OCI-LY3 (cell line): ENCODE results near the gene HNRNPLL.

ENCODE experiments used
- H2AFZ ChIP-seq: fragments of 200-600, 300-600 bp; shearing (Covaris generic); 2 replicates; pipeline ENCODE4 v1.6.0; 2014; ENCODE audit warnings: antibody characterized with exemption, low read depth, low read length
- H3K27ac ChIP-seq: fragments of 200-600, 300-600 bp; sonication (generic); 2 replicates; pipeline ENCODE4 v1.5.1; 2014; ENCODE audit warnings: mild to moderate bottlenecking, low read length, moderate library complexity, mixed read lengths
- H3K27me3 ChIP-seq: fragments of 200-600, 300-600 bp; sonication (generic); 2 replicates; pipeline ENCODE4 v1.6.1; 2014; ENCODE audit warnings: low read depth, low read length, mixed read lengths
- H3K36me3 ChIP-seq: fragments of 200-600, 300-600 bp; sonication (generic); replicated peaks from 2 replicates; pipeline ENCODE3; 2014; ENCODE audit warnings: low read depth, low read length, mixed read lengths
- H3K4me1 ChIP-seq: fragments of 300-600, 200-600 bp; sonication (generic); 2 replicates; pipeline ENCODE4 v1.6.1; 2014; ENCODE audit warnings: low read length, mixed read lengths
- H3K4me2 ChIP-seq: fragments of 200-600, 300-600 bp; sonication (generic); 2 replicates; pipeline ENCODE4 v1.6.1; 2014; ENCODE audit warnings: low read length, mixed read lengths
- H3K4me3 ChIP-seq: fragments of 300-600, 200-600 bp; sonication (generic); 2 replicates; pipeline ENCODE4 v1.5.1; 2014; ENCODE audit warnings: antibody characterized with exemption, mild to moderate bottlenecking, low read length, moderate library complexity
- H3K79me2 ChIP-seq: fragments of 300-600, 200-600 bp; shearing (Covaris generic); 2 replicates; pipeline ENCODE4 v1.6.1; 2014; ENCODE audit warnings: mild to moderate bottlenecking, low read length, mixed read lengths
- H3K9ac ChIP-seq: fragments of 300-600, 200-600 bp; shearing (Covaris generic); 2 replicates; pipeline ENCODE4 v1.6.0; 2014; ENCODE audit warnings: mild to moderate bottlenecking, low read length, moderate library complexity
- H3K9me3 ChIP-seq: fragments of 200-600, 300-600 bp; shearing (Covaris generic); 2 replicates; pipeline ENCODE4 v1.6.1; 2014; ENCODE audit warnings: low read length, mixed read lengths; ENCODE audit not compliant: insufficient read depth
- H4K20me1 ChIP-seq: fragments of 200-600, 300-600 bp; sonication (generic); 2 replicates; pipeline ENCODE4 v1.6.1; 2016; ENCODE audit warnings: low read length, mixed read lengths; ENCODE audit not compliant: insufficient read depth
- EZH2phosphoT487 ChIP-seq: fragments of 200-600 bp; shearing (Covaris generic); IDR thresholded peaks from 2 replicates; pipeline ENCODE4 v1.6.1; 2018; ENCODE audit warnings: antibody characterized with exemption, mixed run types, low read depth
- TF ChIP-seq, protein P1 (sequence below): fragments of 200-600, 300-600 bp; sonication (generic); IDR thresholded peaks from 2 replicates; pipeline ENCODE4 v1.5.1; 2014; ENCODE audit warnings: antibody characterized with exemption, low read length, low read depth

HNRNPLL gene

DNA sequence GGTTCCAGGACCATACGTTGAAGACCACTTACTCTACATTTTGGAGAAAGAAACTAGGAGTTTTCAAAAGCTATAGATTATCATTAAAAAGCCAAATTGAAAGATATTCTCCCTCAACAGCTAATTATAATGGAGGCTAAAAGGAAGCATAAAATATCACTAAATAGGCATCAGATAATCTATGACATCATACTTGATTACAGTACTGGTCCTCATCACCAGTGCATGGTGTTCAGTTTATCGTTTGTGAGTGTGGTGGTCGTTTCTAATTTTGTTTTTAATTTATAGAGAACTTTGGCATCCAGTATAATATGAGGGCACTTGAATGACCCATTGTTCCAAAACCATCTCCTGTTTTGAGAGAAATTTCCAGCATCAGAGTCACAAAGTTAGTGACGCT, 80.9 kb downstream of the HNRNPLL start:
- Histone ChIP-seq H3K4me1 (peaks cover 11% of the 10 kb centered on the region), H3K4me2 (no peak overlapping the region), H3K36me3 (no peaks in the 10 kb centered on the region), H3K4me3 (no peak overlapping the region), H3K27me3 (no peaks in the 10 kb centered on the region), H3K27ac (no peak overlapping the region), H2AFZ (no peak overlapping the region), H3K79me2 (no peaks in the 10 kb centered on the region), H3K9ac (no peak overlapping the region), H3K9me3 (no peaks in the 10 kb centered on the region), H4K20me1 (no peaks in the 10 kb centered on the region)
- TF ChIP-seq EZH2phosphoT487, result no peak

DNA sequence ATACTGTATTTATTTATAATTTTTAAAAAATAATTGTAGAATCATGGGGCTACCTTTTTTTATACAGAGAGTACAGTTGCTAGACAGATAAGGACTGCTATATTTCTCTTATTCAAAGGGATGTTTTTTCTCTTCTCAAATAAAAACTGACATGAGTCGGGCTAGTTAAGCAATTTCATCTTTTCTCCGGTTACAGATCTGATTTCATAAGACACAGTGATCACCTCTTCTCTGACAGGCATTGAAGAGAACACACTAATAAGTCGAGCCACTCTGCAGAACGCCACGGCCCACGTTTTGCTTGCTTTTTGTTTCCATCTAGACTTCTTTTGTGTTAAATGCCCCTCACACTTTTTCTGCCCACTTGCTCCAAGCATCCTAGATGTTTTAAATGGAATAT, 85.4 kb downstream of the HNRNPLL start:
- H3K36me3 ChIP-seq, result no peaks in the 10 kb centered on the region
- H4K20me1 ChIP-seq, result no peaks in the 10 kb centered on the region
- H3K27ac ChIP-seq, result no peak overlapping the region
- H3K9ac ChIP-seq, result no peak overlapping the region
- no peak overlapping the region for H3K4me2 ChIP-seq
- no peaks in the 10 kb centered on the region for H3K79me2 ChIP-seq
- no peak overlapping the region for H3K4me3 ChIP-seq
- H3K9me3 ChIP-seq, result no peaks in the 10 kb centered on the region
- TF ChIP-seq, protein P1, sequence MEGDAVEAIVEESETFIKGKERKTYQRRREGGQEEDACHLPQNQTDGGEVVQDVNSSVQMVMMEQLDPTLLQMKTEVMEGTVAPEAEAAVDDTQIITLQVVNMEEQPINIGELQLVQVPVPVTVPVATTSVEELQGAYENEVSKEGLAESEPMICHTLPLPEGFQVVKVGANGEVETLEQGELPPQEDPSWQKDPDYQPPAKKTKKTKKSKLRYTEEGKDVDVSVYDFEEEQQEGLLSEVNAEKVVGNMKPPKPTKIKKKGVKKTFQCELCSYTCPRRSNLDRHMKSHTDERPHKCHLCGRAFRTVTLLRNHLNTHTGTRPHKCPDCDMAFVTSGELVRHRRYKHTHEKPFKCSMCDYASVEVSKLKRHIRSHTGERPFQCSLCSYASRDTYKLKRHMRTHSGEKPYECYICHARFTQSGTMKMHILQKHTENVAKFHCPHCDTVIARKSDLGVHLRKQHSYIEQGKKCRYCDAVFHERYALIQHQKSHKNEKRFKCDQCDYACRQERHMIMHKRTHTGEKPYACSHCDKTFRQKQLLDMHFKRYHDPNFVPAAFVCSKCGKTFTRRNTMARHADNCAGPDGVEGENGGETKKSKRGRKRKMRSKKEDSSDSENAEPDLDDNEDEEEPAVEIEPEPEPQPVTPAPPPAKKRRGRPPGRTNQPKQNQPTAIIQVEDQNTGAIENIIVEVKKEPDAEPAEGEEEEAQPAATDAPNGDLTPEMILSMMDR, result no peak
- no peak for TF ChIP-seq EZH2phosphoT487
- H3K27me3 ChIP-seq, result no peaks in the 10 kb centered on the region
- no peaks in the 10 kb centered on the region for H3K4me1 ChIP-seq
- H2AFZ ChIP-seq, result no peak overlapping the region

DNA sequence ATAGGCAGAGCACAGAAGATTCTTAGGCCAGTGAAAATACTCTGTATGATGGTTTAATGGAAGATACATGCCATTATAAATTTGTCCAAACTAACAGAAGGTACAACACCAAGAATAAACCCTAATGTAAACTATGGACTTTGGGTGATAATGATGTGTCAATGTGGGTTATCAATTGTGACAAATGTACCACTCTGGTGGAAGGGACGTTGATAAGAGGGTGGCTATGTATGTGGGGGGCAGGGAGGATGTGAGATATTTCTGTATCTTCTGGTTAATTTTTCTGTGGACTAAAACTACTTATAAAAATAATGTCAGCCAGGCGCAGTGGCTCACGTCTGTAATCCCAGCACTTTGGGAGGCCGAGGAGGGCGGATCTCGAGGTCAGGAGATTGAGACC, 86.2 kb downstream of the HNRNPLL start:
- TF ChIP-seq, protein P1, result no peak
- no peak for TF ChIP-seq EZH2phosphoT487
- Histone ChIP-seq H2AFZ (no peak overlapping the region), H3K4me1 (no peaks in the 10 kb centered on the region)

DNA sequence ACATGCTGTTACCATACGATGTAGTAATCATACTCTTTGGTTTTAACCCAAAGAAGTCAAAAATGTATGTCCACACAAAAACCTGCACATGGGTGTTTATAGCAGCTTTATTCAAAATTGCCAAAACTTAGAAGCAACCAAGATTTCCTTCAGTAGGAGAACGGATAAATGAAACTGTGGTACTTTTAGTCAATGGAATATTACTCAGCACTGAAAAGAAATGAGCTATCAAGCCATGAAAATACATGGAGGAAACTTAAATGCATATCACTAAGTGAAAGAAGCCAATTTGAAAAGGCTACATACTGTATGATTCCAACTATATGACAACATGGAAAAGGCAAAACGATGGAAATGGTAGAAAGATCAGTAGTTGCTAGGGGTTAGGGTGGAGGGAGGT, 86.6 kb downstream of the HNRNPLL start:
- H3K9ac ChIP-seq, result no peak overlapping the region
- no peaks in the 10 kb centered on the region for H3K9me3 ChIP-seq
- no peak overlapping the region for H3K27ac ChIP-seq
- H4K20me1 ChIP-seq, result no peaks in the 10 kb centered on the region
- TF ChIP-seq EZH2phosphoT487, result no peak
- TF ChIP-seq, protein P1, result no peak
- H3K4me2 ChIP-seq, result no peak overlapping the region
- no peak overlapping the region for H3K4me3 ChIP-seq
- no peak overlapping the region for H2AFZ ChIP-seq
- H3K4me1 ChIP-seq, result no peaks in the 10 kb centered on the region
- H3K27me3 ChIP-seq, result no peaks in the 10 kb centered on the region
- H3K36me3 ChIP-seq, result no peaks in the 10 kb centered on the region
- H3K79me2 ChIP-seq, result no peaks in the 10 kb centered on the region

More for the DNA sequence above, 86.2 kb downstream of the HNRNPLL start:
- Histone ChIP-seq H3K36me3 (no peaks in the 10 kb centered on the region), H3K9me3 (no peaks in the 10 kb centered on the region), H3K4me2 (no peak overlapping the region), H3K4me3 (no peak overlapping the region), H3K79me2 (no peaks in the 10 kb centered on the region), H4K20me1 (no peaks in the 10 kb centered on the region), H3K27me3 (no peaks in the 10 kb centered on the region), H3K9ac (no peak overlapping the region), H3K27ac (no peak overlapping the region)
